HUES64 (cell line): ENCODE measurements around the gene IFI30.

Experiments used
- H3K27ac ChIP-seq: 2 replicates; pipeline ENCODE4 v1.7.0; 2013; ENCODE audit warnings: low read depth, low read length, inconsistent platforms
- H3K27me3 ChIP-seq: 2 replicates; pipeline ENCODE4 v1.6.1; 2013; ENCODE audit warnings: mild to moderate bottlenecking, low read length; ENCODE audit not compliant: insufficient read depth
- H3K36me3 ChIP-seq: 2 replicates; pipeline ENCODE4 v1.6.1; 2013; ENCODE audit warnings: mild to moderate bottlenecking, low read length; ENCODE audit not compliant: insufficient read depth
- H3K4me1 ChIP-seq: 2 replicates; pipeline ENCODE4 v1.6.1; 2013; ENCODE audit warnings: mild to moderate bottlenecking, low read length, moderate library complexity; ENCODE audit not compliant: insufficient read depth
- H3K4me3 ChIP-seq: 2 replicates; pipeline ENCODE4 v1.5.1; 2013; ENCODE audit warnings: mild to moderate bottlenecking, low read length, moderate library complexity
- H3K9ac ChIP-seq: 2 replicates; pipeline ENCODE4 v1.6.1; 2013; ENCODE audit warnings: mild to moderate bottlenecking, low read depth, low read length
- H3K9me3 ChIP-seq: 2 replicates; pipeline ENCODE4 v1.6.1; 2013; ENCODE audit warnings: low read depth, low read length; ENCODE audit not compliant: insufficient read depth
- WGBS: fragments of 150-250, 120-280 bp; methylation state at CpG from one replicate; pipeline ENCODE4 v1.1.7; 2013; ENCODE audit warnings: missing lambda C conversion rate; 5-methylcytosine and 5-hydroxymethylcytosine counted together

The IFI30 gene

GRCh38 chr19:18194554-18195238, 21.1 kb downstream of the IFI30 start:
- 49% methylated on average over 27 of the region's 27 CpGs for WGBS
- Histone ChIP-seq H3K4me3 (peak overlapping the region; percentile 81), H3K4me1 (peaks cover 10% of the 10 kb centered on the region), H3K27me3 (no peaks in the 10 kb centered on the region), H3K27ac (no peak overlapping the region), H3K36me3 (peaks cover 39% of the 10 kb centered on the region), H3K9ac (no peak overlapping the region), H3K9me3 (no peaks in the 10 kb centered on the region)

- H3K27ac ChIP-seq, result no peak overlapping the region
- no peaks in the 10 kb centered on the region for H3K9me3 ChIP-seq
- no peak overlapping the region for H3K9ac ChIP-seq
- 97% methylated on average over 6 of the region's 7 CpGs for WGBS
- no peaks in the 10 kb centered on the region for H3K27me3 ChIP-seq
- peaks cover 10% of the 10 kb centered on the region for H3K4me1 ChIP-seq
- H3K36me3 ChIP-seq, result peaks cover 45% of the 10 kb centered on the region
- H3K4me3 ChIP-seq, result no peak overlapping the region
These were observed 22.9 kb downstream of the IFI30 start for GRCh38 chr19:18196511-18196845.

- Histone ChIP-seq H3K4me1 (peaks cover 7% of the 10 kb centered on the region), H3K27me3 (no peaks in the 10 kb centered on the region), H3K9ac (no peak overlapping the region), H3K4me3 (no peak overlapping the region), H3K27ac (no peak overlapping the region), H3K9me3 (no peaks in the 10 kb centered on the region), H3K36me3 (peaks cover 54% of the 10 kb centered on the region)
- WGBS, result 92% methylated on average over 18 of the region's 18 CpGs
These were observed 23.7 kb downstream of the IFI30 start for GRCh38 chr19:18197306-18197705.

GRCh38 chr19:18197941-18198340, 24.3 kb downstream of the IFI30 start:
- Histone ChIP-seq H3K4me3 (no peak overlapping the region), H3K4me1 (peaks cover 7% of the 10 kb centered on the region; the same call in 1 of the 2 replicates), H3K9ac (no peak overlapping the region), H3K9me3 (no peaks in the 10 kb centered on the region), H3K27me3 (peaks cover 1% of the 10 kb centered on the region; the same call in 1 of the 2 replicates), H3K27ac (no peak overlapping the region), H3K36me3 (peaks cover 55% of the 10 kb centered on the region)
- 80% methylated on average over 6 of the region's 6 CpGs for WGBS

- Histone ChIP-seq H3K9me3 (no peaks in the 10 kb centered on the region), H3K27me3 (peaks cover 6% of the 10 kb centered on the region; the same call in 1 of the 2 replicates), H3K4me1 (peaks cover 7% of the 10 kb centered on the region; the same call in 1 of the 2 replicates), H3K36me3 (peaks cover 55% of the 10 kb centered on the region), H3K27ac (no peak overlapping the region), H3K4me3 (no peak overlapping the region), H3K9ac (no peak overlapping the region)
- 90% methylated on average over 6 of the region's 6 CpGs for WGBS
These were observed 24.8 kb downstream of the IFI30 start for GRCh38 chr19:18198374-18198773.

- Histone ChIP-seq H3K36me3 (peaks cover 37% of the 10 kb centered on the region; the same call in 1 of the 2 replicates), H3K27ac (no peak overlapping the region), H3K9me3 (no peaks in the 10 kb centered on the region), H3K27me3 (peaks cover 7% of the 10 kb centered on the region; the same call in 1 of the 2 replicates), H3K4me3 (no peak overlapping the region; the same call in 1 of the 2 replicates), H3K4me1 (peaks cover 7% of the 10 kb centered on the region; the same call in 1 of the 2 replicates), H3K9ac (no peak overlapping the region)
- WGBS, result 93% methylated on average over 24 of the region's 24 CpGs
These were observed 28.8 kb downstream of the IFI30 start for GRCh38 chr19:18202397-18202777.

- H3K4me3 ChIP-seq, result peak overlapping the region; percentile 72
- no peaks in the 10 kb centered on the region for H3K9me3 ChIP-seq
- H3K27me3 ChIP-seq, result peaks cover 7% of the 10 kb centered on the region; the same call in 1 of the 2 replicates
- peak overlapping the region; percentile 35; the same call in 1 of the 2 replicates for H3K9ac ChIP-seq
- WGBS, result 42% methylated on average over 32 of the region's 32 CpGs
- H3K4me1 ChIP-seq, result peaks cover 8% of the 10 kb centered on the region; the same call in 1 of the 2 replicates
- peaks cover 32% of the 10 kb centered on the region; the same call in 1 of the 2 replicates for H3K36me3 ChIP-seq
- H3K27ac ChIP-seq, result no peak overlapping the region
These were observed 29.3 kb downstream of the IFI30 start for GRCh38 chr19:18202778-18203407.

- Histone ChIP-seq H3K27ac (no peak overlapping the region), H3K27me3 (peaks cover 7% of the 10 kb centered on the region; the same call in 1 of the 2 replicates), H3K36me3 (peaks cover 26% of the 10 kb centered on the region; the same call in 1 of the 2 replicates), H3K9me3 (no peaks in the 10 kb centered on the region), H3K4me1 (peaks cover 9% of the 10 kb centered on the region; the same call in 1 of the 2 replicates), H3K9ac (peak overlapping the region; percentile 35; the same call in 1 of the 2 replicates), H3K4me3 (peak overlapping the region; percentile 72)
- 11% methylated on average over 34 of the region's 38 CpGs for WGBS
These were observed 29.8 kb downstream of the IFI30 start for GRCh38 chr19:18203408-18203862.

- peak within 1 kb of the TSS; percentile 97 for H3K27ac ChIP-seq
- no peaks in the 10 kb centered on the region for H3K9me3 ChIP-seq
- H3K4me3 ChIP-seq, result peak within 1 kb of the TSS; percentile 72
- peaks cover 22% of the 10 kb centered on the region; the same call in 1 of the 2 replicates for H3K36me3 ChIP-seq
- H3K9ac ChIP-seq, result peak within 1 kb of the TSS; percentile 74
- H3K27me3 ChIP-seq, result peaks cover 7% of the 10 kb centered on the region; the same call in 1 of the 2 replicates
- H3K4me1 ChIP-seq, result peaks cover 9% of the 10 kb centered on the region; the same call in 1 of the 2 replicates
- under 1% methylated on average over 50 of the region's 50 CpGs for WGBS
These were observed 30.3 kb downstream of the IFI30 start, which contains the start of gene RAB3A for GRCh38 chr19:18203863-18204393. Gene RAB3A, minus strand, starts transcription at chr19:18204042. Its CDS starts 1,302 bp downstream, at chr19:18202740.

- peak overlapping the region; percentile 74 for H3K9ac ChIP-seq
These were observed 31.0 kb downstream of the IFI30 start for GRCh38 chr19:18204394-18205199.

More at GRCh38 chr19:18204394-18205199, 31.0 kb downstream of the IFI30 start:
- Histone ChIP-seq H3K4me3 (peak overlapping the region; percentile 72), H3K27ac (peak overlapping the region; percentile 97), H3K4me1 (peaks cover 9% of the 10 kb centered on the region; the same call in 1 of the 2 replicates), H3K27me3 (peaks cover 7% of the 10 kb centered on the region; the same call in 1 of the 2 replicates), H3K36me3 (peaks cover 17% of the 10 kb centered on the region; the same call in 1 of the 2 replicates), H3K9me3 (no peaks in the 10 kb centered on the region)
- under 1% methylated on average over 18 of the region's 22 CpGs for WGBS
